SHP77 treated with DMSO at 0.1 percent for 48 hours (cell line): ENCODE measurements around the gene POU4F1.
A peak's percentile ranks its signal among the peaks of the same experiment; 100 is the strongest.
"Not testable (repeated sequence)": the region's sequence is repeated elsewhere in the genome, so short reads cannot be mapped to it uniquely, and the experiment has no call there.

ENCODE experiments used
- DNase-seq: peaks from one replicate; lab custom pipeline; 2025; lab: John Stamatoyannopoulos, UW

The POU4F1 gene, protein sequence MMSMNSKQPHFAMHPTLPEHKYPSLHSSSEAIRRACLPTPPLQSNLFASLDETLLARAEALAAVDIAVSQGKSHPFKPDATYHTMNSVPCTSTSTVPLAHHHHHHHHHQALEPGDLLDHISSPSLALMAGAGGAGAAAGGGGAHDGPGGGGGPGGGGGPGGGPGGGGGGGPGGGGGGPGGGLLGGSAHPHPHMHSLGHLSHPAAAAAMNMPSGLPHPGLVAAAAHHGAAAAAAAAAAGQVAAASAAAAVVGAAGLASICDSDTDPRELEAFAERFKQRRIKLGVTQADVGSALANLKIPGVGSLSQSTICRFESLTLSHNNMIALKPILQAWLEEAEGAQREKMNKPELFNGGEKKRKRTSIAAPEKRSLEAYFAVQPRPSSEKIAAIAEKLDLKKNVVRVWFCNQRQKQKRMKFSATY

DNA sequence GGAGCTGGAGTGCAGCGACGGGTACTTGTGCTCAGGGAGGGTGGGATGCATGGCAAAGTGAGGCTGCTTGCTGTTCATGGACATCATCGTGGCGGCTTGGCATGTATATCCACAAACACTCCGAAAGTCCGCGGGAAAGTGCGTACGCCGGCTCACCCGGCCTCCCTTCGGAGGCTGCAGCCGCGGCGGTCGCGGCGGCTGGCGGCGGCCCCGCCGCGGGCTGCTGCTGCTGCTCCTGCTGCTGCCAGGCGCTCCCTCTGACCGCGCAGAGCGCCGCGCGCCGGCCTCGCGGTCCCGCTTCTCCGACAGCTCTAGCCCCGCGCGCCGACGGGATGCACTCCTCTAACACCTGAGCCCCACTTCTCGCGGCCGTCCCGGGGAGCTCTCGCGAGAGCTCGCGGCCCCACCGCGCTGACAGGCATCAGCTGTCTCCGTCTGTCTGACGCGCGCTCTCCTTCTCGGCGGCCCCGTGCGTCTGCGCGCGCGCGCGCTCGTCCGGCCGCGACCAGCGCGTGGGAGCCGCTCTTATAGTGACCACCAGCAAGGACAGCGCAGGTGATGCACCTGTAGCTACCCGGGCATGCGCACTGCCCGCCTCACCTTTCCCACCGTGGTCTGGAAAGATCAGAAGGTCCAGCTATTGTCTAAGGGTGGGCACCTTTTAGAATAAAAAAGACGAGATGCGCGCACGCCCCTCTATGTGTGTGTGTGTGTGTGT, at the start of gene POU4F1:
TSS of gene POU4F1 (minus strand) at position 313 of the 718 bp plus-strand sequence. CDS start at position 87, 226 bp downstream.
- peak; percentile 58 for DNase-seq

DNA sequence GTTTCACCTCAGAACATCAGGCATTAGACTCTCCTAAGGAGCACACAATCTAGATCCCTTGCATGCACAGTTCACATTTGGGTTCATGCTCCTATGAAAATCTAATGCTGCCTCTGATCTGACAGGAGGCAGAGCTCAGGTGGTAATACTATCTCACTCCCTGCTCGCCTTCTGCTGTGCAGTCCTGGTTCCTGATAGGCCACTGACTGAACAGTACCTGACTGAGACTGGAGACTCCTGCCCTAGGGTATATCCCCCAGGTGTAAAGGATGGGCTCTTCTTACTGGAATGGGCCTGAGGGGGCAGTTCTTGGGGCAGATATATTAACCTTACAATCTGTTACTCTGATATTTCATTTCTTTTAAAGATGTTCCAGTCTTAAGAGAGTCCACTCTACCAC, 49.3 kb upstream of the POU4F1 start:
- no peak for DNase-seq

DNA sequence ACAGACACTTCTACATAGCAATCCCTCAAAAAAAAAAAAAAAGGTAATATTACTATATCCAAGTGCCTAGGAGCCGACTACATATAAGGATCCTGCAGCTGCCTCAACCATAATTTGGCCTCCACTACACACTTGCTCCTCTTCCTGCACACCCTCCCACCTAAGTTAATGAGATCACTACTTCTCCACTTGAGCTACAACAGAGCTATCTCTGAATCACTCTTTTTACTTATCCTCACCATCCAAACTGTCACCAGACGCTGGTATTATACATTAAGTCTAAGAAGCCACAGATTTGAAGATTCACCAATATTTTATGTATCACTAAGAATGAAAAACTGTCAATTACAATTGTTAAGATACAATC, 47.3 kb upstream of the POU4F1 start:
- DNase-seq: no peak

DNA sequence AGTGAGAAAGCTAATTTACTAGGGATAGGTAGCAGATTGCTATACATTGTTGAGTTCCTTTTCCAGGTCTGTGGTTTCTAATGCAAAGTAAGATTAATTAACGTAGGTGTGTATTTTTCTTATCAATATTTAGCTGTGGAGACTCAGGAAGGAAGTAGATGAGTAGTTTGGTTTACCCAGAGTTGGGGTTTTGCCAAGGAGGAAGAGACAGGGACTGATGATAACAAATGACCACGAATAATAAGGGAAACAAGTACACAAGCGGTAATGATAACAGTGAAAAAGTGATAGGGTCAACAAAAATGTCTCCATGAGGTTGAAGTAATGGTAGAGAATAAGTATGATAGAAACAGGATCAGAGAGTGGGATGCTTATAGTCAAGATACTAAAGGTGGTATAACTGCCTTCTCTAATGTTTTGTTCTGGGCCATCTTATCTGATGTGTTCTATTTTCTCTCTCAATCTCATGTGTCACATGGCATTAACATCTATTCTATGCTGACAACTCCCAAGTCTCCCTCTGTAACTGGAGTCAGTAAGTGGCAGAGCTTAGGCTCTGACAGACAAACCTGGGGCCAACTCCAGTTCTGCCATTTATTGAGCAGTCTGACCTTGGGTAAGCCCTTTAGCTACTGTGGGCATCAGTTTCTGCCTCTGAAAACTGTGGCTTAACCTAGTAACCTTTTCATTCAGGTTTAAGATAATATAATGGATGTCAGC, 46.8 kb upstream of the POU4F1 start:
- no peak for DNase-seq

DNA sequence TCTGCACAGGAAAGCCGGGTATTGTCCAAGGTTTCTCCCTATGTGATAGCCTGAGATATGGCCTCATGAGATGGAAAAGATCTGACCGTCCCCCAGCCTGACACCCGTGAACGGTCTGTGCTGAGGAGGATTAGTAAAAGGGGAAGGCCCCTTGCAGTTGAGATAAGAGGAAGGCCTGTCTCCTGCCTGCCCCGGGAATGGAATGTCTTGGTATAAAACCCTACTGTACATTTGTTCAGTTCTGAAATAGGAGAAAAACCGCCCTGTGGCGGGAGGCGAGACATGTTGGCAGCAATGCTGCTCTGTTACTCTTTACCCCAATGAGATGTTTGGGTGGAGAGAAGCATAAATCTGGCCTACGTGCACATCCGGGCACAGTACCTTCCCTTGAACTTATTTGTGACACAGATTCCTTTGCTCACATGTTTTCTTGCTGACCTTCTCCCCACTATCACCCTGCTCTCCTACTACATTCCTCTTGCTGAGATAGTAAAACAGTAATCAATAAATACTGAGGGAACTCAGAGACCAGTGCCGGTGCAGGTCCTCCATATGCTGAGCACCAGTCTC, 43.8 kb upstream of the POU4F1 start:
- not testable (repeated sequence) for DNase-seq

DNA sequence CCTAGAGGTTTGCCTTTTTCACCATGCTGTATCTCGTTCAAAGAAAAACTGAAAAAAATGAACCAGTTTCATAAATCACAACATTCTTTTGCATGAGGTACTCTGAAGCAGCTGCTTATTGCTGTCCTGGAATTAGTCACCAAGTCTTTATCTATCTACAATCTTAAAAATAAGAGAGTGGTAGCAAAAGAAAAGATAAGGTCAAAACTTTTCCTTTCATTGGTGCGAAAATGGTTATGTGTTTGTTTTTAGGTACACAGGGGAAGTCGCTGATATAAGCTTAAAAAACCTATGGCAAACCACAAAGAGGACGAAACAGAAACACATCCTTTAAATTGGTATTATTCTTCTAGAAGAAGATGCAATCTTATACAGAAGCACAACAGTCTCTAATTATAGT, 34.9 kb upstream of the POU4F1 start:
- no peak for DNase-seq

DNA sequence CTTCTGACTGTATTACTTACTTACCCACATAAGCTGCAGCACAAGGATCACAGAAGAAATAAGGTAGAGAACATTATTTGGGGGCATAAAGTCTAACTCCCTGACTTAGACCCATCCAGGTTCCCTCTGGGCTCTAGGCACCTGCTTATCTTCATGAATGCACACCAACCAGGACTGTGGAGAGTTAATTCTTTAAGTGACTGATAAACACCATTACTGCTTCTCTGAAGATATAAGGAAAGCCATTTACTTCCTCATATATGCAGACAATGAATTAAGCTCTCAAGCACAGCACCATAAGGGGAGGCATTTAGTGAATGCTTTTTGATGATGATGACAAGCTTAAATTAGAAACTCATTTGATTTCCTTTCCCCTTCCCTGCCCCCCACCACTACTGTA, 33.1 kb upstream of the POU4F1 start:
- no peak for DNase-seq

DNA sequence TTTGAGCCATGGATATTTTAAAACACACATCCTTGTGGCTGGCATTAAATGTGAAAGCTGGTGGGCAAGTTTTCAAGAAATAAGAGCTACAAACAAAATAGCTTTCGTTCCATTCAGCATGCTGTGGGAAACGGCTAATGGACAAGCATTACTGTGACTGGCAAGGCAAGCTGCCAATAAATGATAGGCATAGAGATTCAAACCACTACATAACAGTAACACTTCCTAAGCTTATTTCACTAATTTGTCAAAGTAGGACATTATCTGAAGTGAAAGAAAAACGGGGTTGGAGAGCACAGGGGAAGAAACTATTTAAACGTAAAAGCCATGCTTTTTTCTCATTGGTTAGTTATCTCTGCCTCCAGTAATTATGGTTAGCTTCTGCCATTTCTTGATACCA, 29.6 kb upstream of the POU4F1 start:
- DNase-seq: no peak

DNA sequence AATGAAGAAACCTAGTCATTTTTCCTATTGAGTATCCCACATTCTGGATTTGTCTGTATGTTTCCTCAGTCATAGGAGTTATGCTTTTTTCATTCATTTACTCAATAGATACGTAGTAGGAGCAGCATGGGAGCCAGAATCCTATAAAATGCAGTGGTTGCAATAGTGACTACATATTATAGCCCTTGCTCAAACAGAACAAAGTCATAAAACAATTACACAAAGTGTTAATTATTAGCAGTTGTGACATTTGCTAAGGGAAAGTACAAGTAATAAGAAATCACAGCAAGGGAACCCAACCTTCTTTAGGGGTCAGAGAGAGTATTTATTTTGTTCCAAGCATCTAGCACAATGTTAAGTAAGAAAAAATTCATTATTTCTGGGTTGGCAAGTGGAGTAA, 27.7 kb upstream of the POU4F1 start:
- no peak for DNase-seq

DNA sequence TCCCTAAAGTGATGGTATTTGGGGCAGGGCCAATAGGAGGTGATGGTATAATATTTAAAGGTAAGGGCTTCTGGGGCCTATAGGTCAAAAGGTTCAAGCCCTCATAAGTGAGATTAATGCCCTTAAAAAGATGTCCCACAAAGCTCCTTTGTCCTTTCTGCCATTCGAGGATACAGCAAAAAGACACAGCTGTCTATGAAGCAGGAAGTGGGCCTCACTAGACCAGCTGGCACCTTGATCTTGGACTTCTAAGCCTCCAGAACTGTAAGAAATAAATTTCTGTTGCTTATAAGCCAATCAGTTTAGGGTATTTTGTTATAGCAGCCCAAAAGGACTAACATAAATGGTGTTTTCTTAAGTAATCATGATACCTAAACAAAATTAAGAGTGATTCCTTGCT, 27.2 kb upstream of the POU4F1 start:
- DNase-seq: no peak

DNA sequence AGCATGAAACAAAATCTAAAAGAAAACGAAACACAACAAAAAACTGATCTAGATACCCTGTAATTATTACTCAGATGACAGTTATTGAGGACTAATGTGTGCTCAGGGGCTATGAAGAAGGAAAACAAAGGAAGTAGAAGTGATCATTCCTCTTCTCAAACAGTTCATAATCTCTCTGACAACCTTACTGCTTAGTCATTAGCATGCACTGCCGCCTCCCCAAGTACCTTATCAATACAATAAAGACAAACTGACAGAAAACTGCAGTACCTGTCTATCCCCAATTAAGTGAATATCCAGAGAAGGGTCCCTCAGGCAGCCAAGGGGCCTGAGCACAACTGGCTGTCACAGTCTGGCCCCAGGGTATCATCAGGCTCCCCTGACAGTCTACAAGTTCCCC, 22.0 kb upstream of the POU4F1 start:
- no peak for DNase-seq

DNA sequence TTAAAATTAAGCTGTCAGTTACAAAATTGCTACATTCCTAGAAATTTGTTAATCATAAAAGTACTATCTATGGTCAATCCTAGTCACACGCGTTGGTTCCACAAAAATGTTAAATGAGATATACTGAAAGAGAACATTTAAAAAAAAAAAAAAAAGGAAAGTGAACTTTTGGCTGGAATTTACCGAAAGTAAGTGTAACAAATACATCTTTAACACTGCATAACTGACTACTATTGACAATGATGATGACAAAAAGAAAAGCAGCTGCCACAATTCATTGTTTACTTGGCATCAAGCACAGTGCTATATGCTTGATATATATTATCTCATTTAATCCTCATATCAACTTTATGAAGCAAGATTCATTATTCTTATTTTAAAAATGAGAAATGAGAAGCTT, 19.8 kb upstream of the POU4F1 start:
- no peak for DNase-seq

DNA sequence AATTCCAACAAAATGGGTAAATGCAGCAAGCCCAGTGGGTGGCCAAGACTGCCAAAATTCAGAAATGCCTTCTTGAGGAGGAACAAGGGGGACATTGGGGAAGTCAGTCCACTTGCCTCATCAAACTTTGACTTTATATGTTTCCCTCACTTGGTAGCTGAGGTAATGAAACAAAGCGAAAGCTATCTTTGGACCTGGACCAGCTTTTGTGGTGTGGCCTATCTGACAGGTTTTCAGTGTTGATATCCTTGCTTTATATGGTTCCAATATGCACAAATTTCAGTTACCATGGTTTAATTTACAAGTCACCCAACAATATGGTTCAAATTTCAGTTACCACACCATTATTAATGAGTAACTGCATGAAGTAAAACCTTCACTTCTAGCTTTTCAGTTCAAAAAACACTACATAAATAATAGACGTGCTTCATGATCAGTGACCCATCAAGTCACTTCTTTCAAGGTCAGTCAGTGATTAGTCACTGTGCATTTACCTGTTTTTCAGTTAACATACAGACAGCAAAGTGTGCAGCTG, 17.7 kb upstream of the POU4F1 start:
- no peak for DNase-seq

DNA sequence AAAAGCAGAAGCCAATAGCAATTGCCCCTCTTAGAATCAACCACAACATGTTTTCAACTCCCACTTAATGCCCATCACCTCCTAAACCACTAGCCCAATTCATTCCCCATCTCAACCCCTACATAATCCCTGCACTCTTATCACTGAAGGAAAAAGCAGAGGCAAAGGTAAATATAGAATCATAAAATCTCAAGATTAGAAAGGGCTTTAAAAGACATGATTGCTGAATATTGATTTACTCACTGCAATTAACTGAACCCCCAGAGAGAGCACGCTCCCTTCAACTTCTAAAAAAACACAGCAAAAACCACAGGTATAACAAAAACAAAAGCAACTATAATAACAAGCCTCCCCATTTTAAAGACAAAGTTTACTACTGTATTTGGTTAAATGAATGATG, 15.1 kb upstream of the POU4F1 start:
- DNase-seq: no peak

DNA sequence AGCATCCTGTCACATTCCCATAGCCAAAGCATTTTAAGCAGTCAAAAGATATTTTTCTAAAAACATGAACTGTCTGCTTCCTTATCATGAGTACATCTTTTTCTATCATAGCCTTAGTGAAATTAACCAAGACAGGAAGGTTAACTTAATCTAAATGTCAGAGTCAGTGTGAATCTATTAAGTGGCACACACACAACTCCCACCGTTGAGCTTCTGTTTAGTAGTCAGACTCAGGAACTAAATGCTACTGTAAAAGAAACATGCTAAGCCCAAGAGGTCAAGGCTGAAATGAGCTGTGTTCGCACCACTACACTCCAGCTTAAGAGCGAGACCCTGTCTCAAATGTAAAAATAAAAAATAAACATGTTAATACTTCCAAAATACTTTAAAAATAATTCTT, 7.7 kb upstream of the POU4F1 start:
- DNase-seq: no peak

DNA sequence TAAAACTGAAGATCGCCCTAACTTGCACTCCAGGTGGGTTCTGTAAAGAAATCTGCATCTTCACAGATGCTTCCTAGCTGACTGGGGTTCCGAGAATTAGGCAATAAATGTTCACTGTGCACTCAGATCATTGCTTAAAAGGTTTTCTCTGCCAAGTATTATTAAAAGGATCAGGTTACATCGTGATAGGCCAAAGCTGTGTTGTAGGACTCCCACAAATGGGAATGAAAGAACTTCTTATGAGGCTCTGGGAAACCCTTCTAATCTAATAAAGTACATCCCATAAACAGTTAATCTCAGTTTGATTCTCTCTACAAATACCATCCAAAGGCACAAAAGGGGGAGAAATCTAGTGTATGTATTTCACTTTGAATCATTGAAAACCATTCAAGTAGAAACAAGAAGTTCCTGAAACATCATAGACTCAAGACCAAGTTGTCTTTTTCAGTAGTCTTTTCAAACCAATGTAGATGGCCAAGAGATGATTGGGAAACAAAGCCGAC, 7.1 kb upstream of the POU4F1 start:
- no peak for DNase-seq

DNA sequence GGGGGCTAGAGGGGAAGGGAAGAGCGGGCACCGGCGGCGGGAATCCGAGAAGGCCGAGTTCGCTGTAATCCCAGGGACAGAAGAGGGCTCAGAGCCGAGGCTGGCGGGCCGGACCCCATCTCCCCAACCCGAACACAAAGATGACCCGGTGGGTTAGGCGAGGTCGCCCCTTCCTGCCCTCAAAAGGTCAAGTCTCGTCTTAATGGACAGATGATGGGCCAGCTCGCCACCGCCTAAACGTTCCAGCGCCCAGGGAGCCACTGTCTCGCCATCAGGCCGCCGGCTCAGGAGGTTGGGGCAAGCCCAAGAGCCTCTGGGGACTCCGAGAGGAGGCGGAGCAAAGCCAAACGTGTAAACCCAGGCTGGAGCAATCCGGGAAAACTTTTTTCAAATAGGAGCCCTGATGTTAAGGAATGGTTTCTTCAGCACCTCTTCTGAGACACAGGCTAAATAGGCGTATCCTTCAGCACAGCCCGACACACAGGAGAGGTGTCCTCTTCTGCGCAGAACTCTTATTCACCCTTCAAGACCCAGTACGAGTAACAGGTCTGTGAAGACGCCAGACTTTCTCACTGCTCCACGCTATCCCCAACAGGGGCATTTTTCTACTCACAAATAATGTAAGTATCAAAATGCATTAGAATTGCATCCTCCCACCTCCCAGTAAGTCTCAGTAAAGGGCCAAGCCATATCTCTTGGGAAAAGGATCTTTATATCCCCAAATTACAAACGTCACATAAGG, 6.3 kb upstream of the POU4F1 start:
- DNase-seq: no peak

DNA sequence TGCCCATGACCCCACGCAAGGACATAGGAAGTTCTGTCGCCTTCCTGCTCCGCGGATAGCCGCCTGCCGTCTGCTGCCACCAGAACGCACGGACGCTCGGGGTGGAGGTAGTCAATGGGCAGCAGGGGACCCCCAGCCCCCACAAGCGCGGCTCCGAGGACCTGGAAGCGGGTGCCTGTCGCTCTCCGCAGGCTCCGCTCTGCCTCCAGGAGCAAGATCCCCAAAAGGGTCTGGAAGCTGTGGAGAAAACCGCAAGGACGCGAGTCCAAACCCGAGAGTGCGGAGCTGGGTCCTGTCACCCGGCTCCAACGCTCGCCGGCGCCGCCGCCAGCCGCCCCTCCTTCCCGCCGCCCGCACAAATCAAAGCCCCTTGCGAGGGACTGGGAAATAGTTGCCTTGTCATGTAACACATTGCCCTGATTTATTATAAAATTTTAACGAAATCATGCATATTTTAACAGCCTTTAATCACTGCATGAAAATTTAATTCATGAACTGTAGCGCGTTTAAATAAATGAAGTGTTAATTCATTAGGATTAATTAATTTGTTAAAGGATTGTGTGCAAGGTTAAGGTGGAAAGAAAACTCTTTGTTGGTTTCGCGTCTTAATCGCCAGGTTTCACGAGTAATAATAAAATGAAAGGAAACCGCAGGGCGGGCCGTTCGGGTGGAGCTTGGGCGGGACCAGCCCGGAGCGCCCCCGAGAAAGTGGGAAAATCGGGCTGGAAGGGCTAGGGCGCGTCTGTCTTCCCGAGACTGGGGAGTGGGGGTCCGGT, 5.5 kb upstream of the POU4F1 start:
- DNase-seq: no peak

DNA sequence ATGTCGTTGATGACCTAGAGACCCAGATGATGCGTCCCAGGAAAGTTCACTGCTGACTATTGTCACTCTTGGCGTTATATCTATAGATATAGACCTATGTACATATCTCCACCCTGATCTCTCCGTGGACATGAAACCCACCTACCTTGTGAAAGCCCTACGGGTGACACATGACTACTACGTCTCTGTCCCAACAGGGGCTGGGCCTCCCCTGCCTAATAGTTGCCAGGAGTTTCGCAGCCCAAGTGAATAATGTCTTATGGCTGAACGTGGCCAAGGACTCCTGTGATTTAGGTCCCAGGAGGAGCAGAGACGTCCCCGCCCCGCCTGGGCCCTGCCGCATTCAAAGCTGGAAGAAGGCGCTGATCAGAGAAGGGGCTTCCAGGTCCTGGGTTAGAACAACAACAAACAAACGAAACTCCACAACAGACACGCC, 4.9 kb upstream of the POU4F1 start:
- DNase-seq: no peak

DNA sequence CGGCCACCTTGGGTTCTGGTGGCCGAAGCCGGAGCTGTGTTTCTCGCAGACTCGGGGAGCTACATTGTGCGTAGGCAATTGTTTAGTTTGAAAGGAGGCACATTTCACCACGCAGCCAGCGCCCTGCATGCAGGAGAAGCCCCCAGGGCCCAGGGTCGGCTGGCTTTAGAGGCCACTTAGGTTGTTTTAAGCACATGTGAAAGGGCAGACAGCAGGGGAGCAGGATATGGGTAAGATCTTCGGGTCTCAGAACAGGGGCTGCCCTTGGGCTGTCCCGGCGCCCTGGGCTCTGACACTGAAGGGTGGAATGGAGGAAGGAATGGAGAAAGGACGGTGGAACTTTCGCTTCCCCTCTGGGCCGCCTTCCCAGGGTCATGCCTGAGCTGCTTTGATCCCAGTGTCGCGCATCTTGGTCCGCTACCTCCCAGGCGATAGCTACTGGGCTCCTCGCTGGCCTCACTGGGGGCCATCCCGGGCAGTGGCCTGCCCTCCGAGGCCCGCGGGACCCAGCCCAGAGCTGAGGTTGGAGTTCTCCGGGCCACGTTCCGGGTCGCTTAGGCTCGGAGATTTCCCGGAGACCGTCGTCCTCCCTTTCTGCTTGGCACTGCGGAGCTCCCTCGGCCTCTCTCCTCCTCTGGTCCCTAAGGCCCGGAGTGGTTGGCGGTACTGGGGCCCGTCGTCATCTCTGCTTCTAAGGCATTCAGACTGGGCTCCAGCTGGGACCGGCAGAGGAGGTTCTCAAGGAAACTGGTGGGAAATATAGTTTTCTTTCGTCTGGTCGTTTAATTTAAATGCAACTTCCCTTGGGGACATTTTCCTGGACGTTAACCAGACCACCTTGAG, 4.3 kb upstream of the POU4F1 start:
- no peak for DNase-seq
